ENCODE data around the gene FTH1.

The FTH1 gene

GRCh38 chr11:61962213-61963015 is 5.0 kb downstream of the FTH1 start:
- peak; percentile 82 for DNase-seq (ENCODE audit: low read depth)
- no peak for TF ChIP-seq CTCF (IDR thresholded peaks at IDR 0.05; ENCODE audit: low read length, missing control alignments)
- H3K4me3 ChIP-seq (replicated peaks; ENCODE audit: low read depth, low read length), result no peak overlapping the region

- DNase-seq (ENCODE audit: low read depth), result peak; percentile 82
- TF ChIP-seq CTCF (IDR thresholded peaks at IDR 0.05; ENCODE audit: low read length, missing control alignments), result no peak
- no peak overlapping the region for H3K4me3 ChIP-seq (replicated peaks; ENCODE audit: low read depth, low read length)
Measured at GRCh38 chr11:61961570-61962212, 5.7 kb downstream of the FTH1 start.

- DNase-seq (ENCODE audit: low read depth), result no peak
- H3K4me3 ChIP-seq (replicated peaks; ENCODE audit: low read depth, low read length), result no peak overlapping the region
- TF ChIP-seq CTCF (IDR thresholded peaks at IDR 0.05; ENCODE audit: low read length, missing control alignments), result no peak
Measured at GRCh38 chr11:61960532-61960931, 6.9 kb downstream of the FTH1 start.

- TF ChIP-seq CTCF (IDR thresholded peaks at IDR 0.05; ENCODE audit: low read length, missing control alignments), result no peak
- no peak overlapping the region for H3K4me3 ChIP-seq (replicated peaks; ENCODE audit: low read depth, low read length)
- no peak for DNase-seq (ENCODE audit: low read depth)
Measured at GRCh38 chr11:61959678-61960077, 7.8 kb downstream of the FTH1 start.

GRCh38 chr11:61959114-61959513 is 8.3 kb downstream of the FTH1 start:
- H3K4me3 ChIP-seq (replicated peaks; ENCODE audit: low read depth, low read length), result no peak overlapping the region
- no peak for DNase-seq (ENCODE audit: low read depth)
- no peak for TF ChIP-seq CTCF (IDR thresholded peaks at IDR 0.05; ENCODE audit: low read length, missing control alignments)

- TF ChIP-seq CTCF (IDR thresholded peaks at IDR 0.05; ENCODE audit: low read length, missing control alignments), result no peak
- DNase-seq (ENCODE audit: low read depth), result no peak
- no peak overlapping the region for H3K4me3 ChIP-seq (replicated peaks; ENCODE audit: low read depth, low read length)
Measured at GRCh38 chr11:61958590-61958989, 8.8 kb downstream of the FTH1 start.
